Urinary bladder (tissue), 4 donors: ENCODE results near the gene CORO6. TPM values are rescaled to one million over a fixed set of nuclear protein-coding genes. Genes with fewer than 3 reads are reported as not detected.
A peak's percentile ranks its signal among the peaks of the same experiment; 100 is the strongest.

ENCODE experiments used
- DNase-seq: peaks from one replicate; pipeline ENCODE4 v3.0.0-alpha.2; 2015; ENCODE audit errors: extremely low spot score
- H3K27ac ChIP-seq: one replicate; pipeline ENCODE4 v1.5.1; 2013; ENCODE audit warnings: low read depth, mild to moderate bottlenecking, moderate library complexity
- H3K36me3 ChIP-seq: one replicate; pipeline ENCODE4 v1.6.1; 2013; ENCODE audit warnings: mild to moderate bottlenecking, moderate library complexity; ENCODE audit not compliant: insufficient read depth
- H3K4me1 ChIP-seq: one replicate; pipeline ENCODE4 v1.6.1; 2013; ENCODE audit warnings: mild to moderate bottlenecking, moderate library complexity; ENCODE audit not compliant: insufficient read depth
- H3K4me3 ChIP-seq: one replicate; pipeline ENCODE4 v1.5.1; 2013; ENCODE audit warnings: low read depth, low read length
- WGBS: extraction: QIAGEN DNeasy Blood & Tissue Kit; methylation state at CpG from one replicate; pipeline ENCODE4 v1.1.7; 2013; 5-methylcytosine and 5-hydroxymethylcytosine counted together
- polyA plus RNA-seq: library from polyadenylated mRNA; stranded (reverse); fragments of 200-250 nt; gene quantifications from one replicate; pipeline ENCODE4 v1.2.3, GENCODE V29; 2013
- total RNA-seq: library from RNA; depleted of rRNA; stranded (reverse); fragments of >200 nt; gene quantifications from one replicate; pipeline ENCODE4 v1.2.3, GENCODE V29; 2014
- donor health status: healthy with polysubstance abuse.
- donor health status: healthy.

The CORO6 gene
- total and polyA plus RNA-seq, 2 donors: 5.2 to 35.0 TPM

GRCh38 chr17:29588562-29589411, 33.9 kb downstream of the CORO6 start:
- Histone ChIP-seq H3K4me1 (no peaks in the 10 kb centered on the region), H3K36me3 (no peaks in the 10 kb centered on the region), H3K27ac (no peak overlapping the region), H3K4me3 (peak overlapping the region; percentile 89)
- under 1% methylated on average over 72 of the region's 72 CpGs for WGBS
- no peak for DNase-seq

DNA sequence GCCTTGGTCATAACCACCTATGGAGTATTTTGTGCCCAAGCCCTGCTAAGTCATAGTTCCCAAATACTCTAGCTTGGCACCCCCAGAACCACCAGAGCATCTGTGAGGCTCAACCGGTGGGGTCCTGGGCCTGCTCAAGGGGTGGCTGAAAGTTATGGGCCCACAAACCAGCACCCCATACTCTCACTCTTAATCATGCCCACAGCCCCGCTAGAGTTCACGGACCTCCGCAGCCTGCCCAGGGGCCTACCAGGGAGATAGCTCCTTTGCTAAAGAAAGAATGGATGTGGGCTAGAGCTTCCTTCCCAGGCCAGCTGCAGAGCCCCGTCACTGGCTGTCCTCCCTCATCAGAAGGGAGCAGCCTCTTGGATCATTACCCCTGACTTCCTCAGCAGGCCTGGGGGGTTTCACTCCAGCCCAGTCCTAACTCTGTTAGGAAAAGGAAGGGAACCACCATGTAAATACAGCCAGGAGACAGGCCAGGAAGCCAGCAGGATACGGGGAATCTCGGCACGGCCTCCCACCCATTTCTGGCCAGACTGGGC, 34.6 kb downstream of the CORO6 start:
- WGBS: 23% methylated on average over 8 of the region's 8 CpGs
- peak overlapping the region; percentile 89 for H3K4me3 ChIP-seq
- no peak overlapping the region for H3K27ac ChIP-seq
- DNase-seq: no peak
- no peaks in the 10 kb centered on the region for H3K4me1 ChIP-seq
- H3K36me3 ChIP-seq: no peaks in the 10 kb centered on the region

DNA sequence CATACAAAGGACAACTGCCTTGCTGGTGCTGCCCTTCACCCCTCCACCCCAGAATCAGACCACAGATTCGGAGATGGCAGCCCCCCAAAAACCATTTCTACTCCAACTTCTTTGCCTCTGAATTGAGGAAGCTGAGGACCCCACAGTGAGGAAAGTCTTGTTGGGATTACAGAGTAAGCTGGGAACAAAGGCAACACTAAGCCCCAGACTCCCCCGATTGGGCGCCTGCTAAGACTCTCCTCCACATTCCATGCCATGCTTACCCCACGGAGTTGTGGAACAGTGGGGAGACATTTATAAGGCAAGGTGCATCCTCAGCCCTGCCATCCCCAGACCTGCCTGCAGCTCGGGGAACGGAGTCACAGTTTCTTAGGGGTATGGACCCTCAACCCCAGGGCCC, 35.1 kb downstream of the CORO6 start:
- Histone ChIP-seq H3K4me3 (no peak overlapping the region), H3K4me1 (no peaks in the 10 kb centered on the region), H3K27ac (no peak overlapping the region), H3K36me3 (no peaks in the 10 kb centered on the region)
- DNase-seq: no peak
- WGBS: 80% methylated on average over 6 of the region's 6 CpGs

DNA sequence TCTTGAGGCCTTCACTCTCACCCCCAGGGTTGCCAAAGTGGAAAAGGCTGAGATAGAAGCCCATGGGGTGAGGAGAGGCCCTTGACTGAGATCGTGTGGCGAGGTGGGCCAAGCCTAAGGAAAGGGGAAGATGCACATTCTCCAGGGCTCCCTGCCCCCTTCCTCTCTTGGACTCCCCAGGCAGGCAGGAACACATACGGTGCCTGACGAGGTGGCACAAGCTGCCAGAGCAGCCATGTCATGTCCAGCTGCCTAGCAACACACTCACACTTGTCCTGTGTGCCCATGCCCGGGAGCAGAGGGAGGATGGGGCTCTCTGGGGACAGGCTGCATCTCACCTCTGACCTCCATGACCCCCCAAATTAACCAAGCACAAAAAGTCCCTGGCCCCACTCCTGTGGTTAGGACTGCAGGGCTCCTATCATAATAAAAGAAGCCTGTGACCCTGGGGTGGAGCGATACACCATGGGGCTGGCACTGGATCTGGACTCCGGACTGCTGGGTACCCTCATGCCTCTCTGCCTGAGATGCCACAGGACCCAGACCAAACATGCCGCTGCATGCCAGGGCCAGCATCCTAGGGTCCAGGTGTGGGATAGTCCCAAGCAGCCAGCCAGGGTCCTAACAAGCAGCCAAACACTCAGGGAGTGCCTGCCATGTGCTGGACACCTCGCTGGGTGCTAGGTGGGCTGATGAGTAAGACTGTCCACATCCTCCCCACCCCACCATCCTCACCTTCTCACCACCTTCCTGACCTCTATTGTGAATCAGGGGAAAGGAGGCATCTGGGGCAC, 35.8 kb downstream of the CORO6 start:
- WGBS: 78% methylated on average over 9 of the region's 9 CpGs
- no peak for DNase-seq
- Histone ChIP-seq H3K4me3 (no peak overlapping the region), H3K36me3 (no peaks in the 10 kb centered on the region), H3K4me1 (no peaks in the 10 kb centered on the region), H3K27ac (no peak overlapping the region)

DNA sequence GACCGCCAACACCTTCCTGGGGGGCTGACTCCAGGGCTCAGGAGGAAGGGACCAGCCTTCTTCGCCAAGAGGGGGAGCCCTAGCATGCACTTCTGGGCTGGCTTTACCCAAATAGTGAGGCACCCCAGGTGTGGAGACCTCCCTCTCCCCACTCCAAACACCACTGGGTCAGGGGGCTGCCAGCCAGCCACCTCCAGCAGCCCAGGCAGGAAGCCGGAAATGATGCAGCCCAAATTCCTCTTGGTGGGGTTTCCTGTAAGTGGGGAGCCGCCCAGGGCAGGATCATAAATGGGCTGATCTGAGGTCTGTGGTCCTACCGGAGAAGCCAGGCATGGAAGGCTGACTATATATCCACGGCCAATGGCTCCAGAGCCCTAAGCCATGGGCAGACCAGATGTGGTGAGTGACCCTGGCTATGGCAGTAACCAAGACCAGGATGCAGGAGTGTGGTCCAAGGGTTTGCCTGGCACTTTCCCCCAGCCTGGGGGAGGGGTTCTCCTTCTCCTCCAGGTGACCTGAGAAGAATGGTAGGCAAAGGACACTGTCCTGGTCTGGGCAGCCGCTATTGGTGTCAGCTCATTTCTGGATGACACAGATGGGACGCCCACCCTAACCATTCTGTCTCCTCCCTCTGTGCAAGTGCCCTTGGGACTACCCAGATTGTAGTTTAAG, 37.5 kb downstream of the CORO6 start:
- H3K4me1 ChIP-seq: no peaks in the 10 kb centered on the region
- no peaks in the 10 kb centered on the region for H3K36me3 ChIP-seq
- WGBS: 72% methylated on average over 8 of the region's 8 CpGs
- no peak overlapping the region for H3K27ac ChIP-seq
- no peak overlapping the region for H3K4me3 ChIP-seq
- no peak for DNase-seq

DNA sequence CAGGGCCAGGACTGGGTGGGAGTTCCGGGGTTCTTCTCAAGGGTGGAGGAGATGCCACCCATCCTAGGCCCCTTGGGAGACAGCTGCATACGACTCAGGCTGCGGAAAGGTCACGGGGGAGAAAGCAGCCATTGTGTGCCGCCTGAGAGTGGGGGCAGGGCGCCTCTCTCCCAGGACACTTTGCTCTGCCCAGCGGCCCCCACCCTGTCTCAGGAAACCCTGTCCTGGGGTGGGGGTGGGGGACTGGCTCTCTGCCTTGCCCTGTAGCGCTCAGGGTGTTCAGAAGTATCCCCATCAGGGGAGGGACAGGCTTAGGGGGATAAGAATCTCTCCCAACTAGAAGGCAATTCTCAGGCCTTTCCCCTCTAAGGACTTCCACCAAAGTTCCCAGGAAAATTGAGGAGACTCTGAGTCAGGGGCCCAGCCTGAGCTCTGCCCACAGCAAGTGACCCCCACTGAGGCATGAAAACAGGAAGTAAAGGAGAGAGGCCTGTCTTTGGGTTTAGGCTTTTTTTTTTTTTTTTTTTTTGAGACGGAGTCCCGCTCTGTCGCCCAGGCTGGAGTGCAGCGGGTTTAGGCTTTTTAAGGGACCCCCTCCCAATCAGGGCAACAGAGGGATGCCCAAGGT, 38.1 kb downstream of the CORO6 start:
- Histone ChIP-seq H3K4me3 (no peak overlapping the region), H3K36me3 (no peaks in the 10 kb centered on the region), H3K27ac (no peak overlapping the region), H3K4me1 (no peaks in the 10 kb centered on the region)
- DNase-seq: no peak
- 74% methylated on average over 12 of the region's 12 CpGs for WGBS

DNA sequence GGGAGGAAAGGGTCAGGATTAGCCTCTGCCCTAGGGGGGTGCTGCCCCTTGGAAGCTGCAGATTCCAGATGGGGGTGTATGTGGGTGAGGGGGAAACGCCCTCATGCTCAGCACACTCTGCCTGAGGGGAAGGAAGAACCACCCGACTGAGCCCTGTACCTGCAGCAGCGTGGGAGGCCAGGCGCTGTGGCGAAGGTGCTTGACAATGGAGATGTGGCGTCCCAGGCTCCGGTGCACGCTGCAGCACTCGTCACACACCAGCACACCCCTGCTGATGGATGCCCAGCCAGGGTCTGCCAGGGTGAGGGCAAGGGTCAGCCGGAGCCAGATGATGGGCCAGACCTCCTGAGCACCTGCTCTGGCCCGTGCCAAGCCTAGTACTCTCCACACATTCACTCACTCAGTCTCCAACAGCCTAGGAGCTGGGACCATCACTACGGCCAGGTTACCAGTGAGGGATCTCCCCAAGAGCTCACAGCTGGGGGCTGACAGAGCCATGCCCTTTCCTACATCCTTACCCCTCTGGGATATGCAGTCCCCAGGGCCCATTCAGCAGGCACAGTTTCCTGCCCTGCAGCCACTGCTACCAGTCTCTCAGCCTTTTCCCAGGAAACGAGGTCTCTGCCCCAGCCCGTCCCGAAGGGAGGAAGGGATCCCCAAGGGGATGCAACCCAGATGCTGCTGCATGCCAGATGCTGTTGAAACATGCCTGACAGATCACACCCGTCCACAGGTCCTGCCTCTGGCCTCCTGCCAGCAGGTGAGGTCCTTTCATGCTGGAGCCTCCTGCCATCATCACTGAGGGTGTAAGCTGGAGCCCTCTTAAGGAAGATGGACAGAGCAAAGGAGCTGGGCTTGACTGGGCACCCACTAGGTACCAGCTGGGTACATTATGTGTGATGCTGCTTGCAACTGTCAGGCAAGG, 39.1 kb downstream of the CORO6 start:
- H3K36me3 ChIP-seq: no peaks in the 10 kb centered on the region
- 88% methylated on average over 16 of the region's 16 CpGs for WGBS
- no peak overlapping the region for H3K4me3 ChIP-seq
- H3K4me1 ChIP-seq: no peaks in the 10 kb centered on the region
- DNase-seq: no peak
- no peak overlapping the region for H3K27ac ChIP-seq

GRCh38 chr17:29582772-29583171, 39.9 kb downstream of the CORO6 start:
- Histone ChIP-seq H3K4me1 (no peaks in the 10 kb centered on the region), H3K36me3 (no peaks in the 10 kb centered on the region), H3K4me3 (no peak overlapping the region), H3K27ac (no peak overlapping the region)
- no peak for DNase-seq
- WGBS: 94% methylated on average over 13 of the region's 13 CpGs

- 80% methylated on average over 10 of the region's 10 CpGs for WGBS
- no peaks in the 10 kb centered on the region for H3K4me1 ChIP-seq
- no peak for DNase-seq
- no peak overlapping the region for H3K4me3 ChIP-seq
- H3K27ac ChIP-seq: no peak overlapping the region
- no peaks in the 10 kb centered on the region for H3K36me3 ChIP-seq
Measured at GRCh38 chr17:29582254-29582765, 40.4 kb downstream of the CORO6 start.

DNA sequence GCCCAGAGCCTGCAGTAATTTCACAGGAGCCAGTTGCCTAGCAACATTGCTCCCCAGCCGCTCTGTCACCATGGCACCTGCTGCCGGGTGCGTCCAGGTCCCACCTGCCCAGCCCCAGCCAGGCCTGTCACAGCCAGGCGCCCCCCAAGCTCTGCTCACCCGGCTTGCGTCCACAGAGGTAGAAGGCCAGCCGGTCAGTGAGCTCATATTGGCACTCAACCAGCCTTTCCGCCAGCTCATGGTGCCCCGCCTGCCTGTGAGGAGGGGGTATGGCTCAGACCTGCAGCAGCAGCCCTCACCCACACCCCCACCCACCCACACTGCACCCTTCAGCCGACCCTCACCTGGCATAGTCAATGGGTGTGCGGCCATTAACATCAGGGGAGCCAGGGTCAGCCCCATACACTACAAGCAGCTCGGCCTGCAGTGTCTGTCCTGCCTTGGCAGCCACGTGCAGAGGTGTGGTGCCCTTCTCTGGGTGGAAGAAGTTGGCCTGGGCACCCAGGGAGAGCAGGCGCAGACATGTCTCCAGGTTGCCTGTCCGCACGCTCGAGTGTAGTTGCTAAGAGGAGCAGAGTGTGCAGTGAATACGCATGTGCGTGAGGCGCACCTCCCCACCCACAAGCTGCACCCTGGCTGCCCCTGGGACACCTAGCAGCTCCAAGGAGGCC, 41.0 kb downstream of the CORO6 start:
- 84% methylated on average over 20 of the region's 20 CpGs for WGBS
- Histone ChIP-seq H3K4me3 (no peak overlapping the region), H3K27ac (no peak overlapping the region), H3K36me3 (no peaks in the 10 kb centered on the region), H3K4me1 (no peaks in the 10 kb centered on the region)
- DNase-seq: no peak

DNA sequence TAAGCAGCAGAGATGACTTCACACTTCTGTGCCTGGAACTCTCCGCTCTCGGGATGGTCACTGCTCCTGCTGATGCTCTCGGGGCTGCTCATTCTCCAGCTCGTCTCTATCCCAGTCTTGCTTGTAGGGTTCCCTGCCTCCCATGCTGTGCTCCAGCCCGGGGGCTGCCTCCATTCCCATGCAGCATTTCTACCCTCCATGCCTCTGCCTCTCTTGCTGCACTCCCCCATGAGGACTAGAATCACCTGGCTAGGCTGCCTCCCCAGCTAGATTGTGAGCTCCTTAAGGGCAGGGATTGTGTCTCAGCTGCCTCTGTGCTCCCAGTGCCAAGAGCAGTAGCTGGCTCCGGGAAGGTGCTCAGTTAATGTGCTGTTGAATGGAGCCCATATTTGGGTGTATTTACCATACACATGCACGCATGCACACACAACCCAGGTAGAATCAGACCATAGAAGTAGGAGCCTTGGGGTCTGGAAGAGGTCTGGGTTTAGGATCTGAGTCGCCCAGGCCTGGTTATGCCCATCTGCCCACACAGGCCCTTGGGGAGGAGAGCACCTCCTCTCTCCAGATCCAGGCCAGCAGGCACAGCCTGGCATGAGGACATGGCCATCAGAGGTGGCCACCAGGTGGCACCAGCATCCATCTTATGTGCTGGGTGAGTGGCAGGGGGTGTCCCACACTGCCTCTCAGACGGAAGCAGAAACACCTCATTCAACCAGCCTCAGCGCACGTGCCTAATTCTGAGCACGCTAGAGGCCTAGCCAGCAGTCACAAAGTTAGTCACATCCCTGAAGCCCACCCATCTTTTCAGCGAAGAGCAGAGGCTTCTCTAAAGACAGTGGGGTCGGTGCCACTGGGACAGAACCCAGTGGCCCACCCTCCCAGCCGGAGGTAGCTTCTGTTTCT, 42.6 kb downstream of the CORO6 start:
- Histone ChIP-seq H3K27ac (no peak overlapping the region), H3K36me3 (peaks cover 4% of the 10 kb centered on the region), H3K4me3 (no peak overlapping the region), H3K4me1 (no peaks in the 10 kb centered on the region)
- 62% methylated on average over 15 of the region's 15 CpGs for WGBS
- DNase-seq: no peak
